Neural cell (in vitro differentiated cells): ENCODE results near the gene MUS81.
A peak's percentile ranks its signal among the peaks of the same experiment; 100 is the strongest.

Source experiments
- EZH2 ChIP-seq: fragments of 200-600, 300-800 bp; shearing (Covaris generic), sonication (generic); IDR thresholded peaks from 2 replicates; pipeline ENCODE4 v1.6.1; 2014; ENCODE audit warnings: antibody characterized with exemption, low read length, borderline replicate concordance, mild to moderate bottlenecking; ENCODE audit not compliant: insufficient read depth, poor library complexity, severe bottlenecking
- MXI1 ChIP-seq: fragments of 450-650 bp; conservative IDR thresholded peaks from 2 replicates; pipeline ENCODE4 v1.6.1; 2014; ENCODE audit warnings: antibody characterized with exemption, mild to moderate bottlenecking; ENCODE audit not compliant: poor library complexity, severe bottlenecking
- POLR2AphosphoS5 ChIP-seq: IDR thresholded peaks from 2 replicates; pipeline ENCODE4 v1.6.1; 2012
- REST ChIP-seq: IDR thresholded peaks from 2 replicates; pipeline ENCODE4 v1.6.1; 2012; ENCODE audit warnings: borderline replicate concordance
- SMC3 ChIP-seq: fragments of 450-650 bp; conservative IDR thresholded peaks from 2 replicates; pipeline ENCODE4 v1.6.1; 2014; ENCODE audit warnings: antibody characterized with exemption, mild to moderate bottlenecking, moderate library complexity; ENCODE audit not compliant: poor library complexity
- TAF1 ChIP-seq: IDR thresholded peaks from 2 replicates; pipeline ENCODE4 v1.6.1; 2012; ENCODE audit warnings: low read depth
- TF ChIP-seq, protein P1 (sequence below): fragments of 450-650 bp; IDR thresholded peaks from 2 replicates; pipeline ENCODE4 v1.5.1; 2014; ENCODE audit warnings: antibody characterized with exemption, mild to moderate bottlenecking, moderate library complexity; ENCODE audit not compliant: poor library complexity, severe bottlenecking

DNA sequence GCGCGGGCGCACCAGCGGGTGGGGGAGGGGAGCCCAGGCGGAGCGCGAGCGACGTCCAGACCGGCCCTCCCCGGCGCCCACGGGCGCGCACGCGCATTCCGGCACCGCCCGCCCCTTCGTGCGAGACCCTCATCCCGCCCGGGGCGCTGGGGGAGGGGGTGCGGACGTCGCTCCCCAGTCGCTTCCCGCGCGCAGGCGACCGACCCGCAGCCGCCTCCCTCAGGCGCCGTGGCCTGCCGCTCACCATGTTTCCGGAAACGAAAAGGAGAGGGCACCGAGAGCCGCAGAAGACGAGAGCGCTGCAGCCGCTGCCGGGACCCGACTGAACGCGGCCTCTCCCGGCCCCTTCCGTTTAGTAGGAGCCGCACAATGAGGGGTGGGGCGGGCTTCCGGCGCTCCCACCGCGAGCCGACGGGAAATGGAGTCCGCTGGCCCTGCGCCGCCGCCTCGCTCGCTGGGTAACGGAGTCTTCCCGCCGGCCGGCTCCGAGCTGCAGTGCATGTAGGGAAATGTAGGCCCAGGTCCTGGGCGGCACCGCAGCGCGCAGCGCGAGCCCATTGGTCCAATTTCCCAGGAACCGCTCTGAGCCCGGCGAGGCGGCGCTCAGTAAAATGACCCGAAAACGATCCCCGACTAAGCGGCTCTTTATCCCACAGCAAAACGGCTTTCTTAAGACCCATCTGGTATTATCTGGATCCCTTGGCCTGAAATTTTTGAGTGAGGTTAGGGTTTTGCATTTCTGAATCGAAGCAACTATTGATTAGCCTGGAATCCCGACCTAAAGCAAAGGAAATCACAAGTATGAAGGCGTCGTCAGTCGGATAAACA, 2.2 kb upstream of the MUS81 start, which contains the start of gene CFL1:
- TF ChIP-seq, protein P1, sequence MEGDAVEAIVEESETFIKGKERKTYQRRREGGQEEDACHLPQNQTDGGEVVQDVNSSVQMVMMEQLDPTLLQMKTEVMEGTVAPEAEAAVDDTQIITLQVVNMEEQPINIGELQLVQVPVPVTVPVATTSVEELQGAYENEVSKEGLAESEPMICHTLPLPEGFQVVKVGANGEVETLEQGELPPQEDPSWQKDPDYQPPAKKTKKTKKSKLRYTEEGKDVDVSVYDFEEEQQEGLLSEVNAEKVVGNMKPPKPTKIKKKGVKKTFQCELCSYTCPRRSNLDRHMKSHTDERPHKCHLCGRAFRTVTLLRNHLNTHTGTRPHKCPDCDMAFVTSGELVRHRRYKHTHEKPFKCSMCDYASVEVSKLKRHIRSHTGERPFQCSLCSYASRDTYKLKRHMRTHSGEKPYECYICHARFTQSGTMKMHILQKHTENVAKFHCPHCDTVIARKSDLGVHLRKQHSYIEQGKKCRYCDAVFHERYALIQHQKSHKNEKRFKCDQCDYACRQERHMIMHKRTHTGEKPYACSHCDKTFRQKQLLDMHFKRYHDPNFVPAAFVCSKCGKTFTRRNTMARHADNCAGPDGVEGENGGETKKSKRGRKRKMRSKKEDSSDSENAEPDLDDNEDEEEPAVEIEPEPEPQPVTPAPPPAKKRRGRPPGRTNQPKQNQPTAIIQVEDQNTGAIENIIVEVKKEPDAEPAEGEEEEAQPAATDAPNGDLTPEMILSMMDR: no peak
- no peak for TF ChIP-seq EZH2
- peak; percentile 99 for TF ChIP-seq POLR2AphosphoS5
- peak; percentile 92 for TF ChIP-seq TAF1
- TF ChIP-seq REST: peak; percentile 85
- peak; percentile 26 for TF ChIP-seq SMC3
- TF ChIP-seq MXI1: peak; percentile 48
